Measurements from ENCODE around the gene UGT2B7.
A peak's percentile ranks its signal among the peaks of the same experiment; 100 is the strongest.

Gene UGT2B7

DNA sequence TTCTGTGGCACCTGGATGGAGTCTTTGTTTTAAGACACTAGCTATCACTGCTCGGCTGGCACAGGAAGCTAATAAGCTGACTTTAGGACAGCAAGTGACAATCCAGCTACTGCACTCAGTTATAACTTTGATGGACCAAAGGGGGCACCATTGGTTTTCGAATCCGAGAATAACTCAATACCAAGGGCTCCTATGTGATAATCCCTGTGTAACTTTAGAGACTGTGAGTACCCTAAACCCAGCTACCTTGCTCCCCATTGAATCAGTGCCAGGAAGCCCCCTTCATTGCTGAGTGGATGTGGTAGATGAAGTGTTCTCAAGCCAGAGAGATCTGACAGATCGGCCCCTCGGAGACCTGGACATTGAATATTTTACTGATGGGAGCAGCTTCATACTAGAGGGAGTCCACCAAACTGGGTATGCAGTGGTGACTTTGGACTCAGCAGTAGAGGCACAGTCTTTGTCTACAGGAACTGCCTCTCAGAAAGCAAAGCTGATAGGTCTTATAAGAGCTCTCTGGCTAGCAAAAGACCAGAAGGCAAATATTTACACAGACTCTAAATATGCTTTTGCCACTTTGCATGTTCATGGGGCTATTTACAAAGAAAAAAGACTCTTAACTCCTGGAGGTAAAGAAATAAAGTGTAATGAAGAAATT lies 35.5 kb upstream of the UGT2B7 start:
- in situ Hi-C loops (cut with HindIII; ENCODE audit: low pct_unique_long_range_greater_than_20kb, low sequenced_read_pairs) = no loop called here
- DNase-seq (ENCODE audit: low read depth in 1 of 2, low spot score in 1 of 2) = peak in 1 of 2 experiments; percentile 37
- no peak for TF ChIP-seq JUND (IDR thresholded peaks at IDR 0.05; ENCODE audit: low read depth)

DNA sequence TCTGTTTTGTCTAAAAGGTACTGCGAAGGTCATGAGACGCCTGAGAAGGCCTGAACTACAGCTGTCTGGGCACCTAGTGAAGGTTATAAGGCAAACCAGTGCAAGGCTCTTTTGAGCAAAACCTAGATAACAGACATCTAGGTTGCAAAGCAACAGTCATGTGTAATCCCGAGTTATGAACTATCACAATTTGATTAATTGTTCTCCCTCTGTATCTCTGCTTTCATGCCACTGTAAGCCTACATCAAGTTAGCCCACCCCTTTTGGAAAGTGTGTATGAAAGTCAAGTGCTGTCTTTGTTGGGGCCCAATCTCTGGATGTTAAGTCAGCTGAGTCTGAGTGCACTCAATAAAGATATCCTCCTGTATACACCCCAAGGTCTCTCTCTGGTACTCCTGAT lies 31.9 kb upstream of the UGT2B7 start:
- in situ Hi-C loops (cut with HindIII; ENCODE audit: low pct_unique_long_range_greater_than_20kb, low sequenced_read_pairs) = no loop called here

DNA sequence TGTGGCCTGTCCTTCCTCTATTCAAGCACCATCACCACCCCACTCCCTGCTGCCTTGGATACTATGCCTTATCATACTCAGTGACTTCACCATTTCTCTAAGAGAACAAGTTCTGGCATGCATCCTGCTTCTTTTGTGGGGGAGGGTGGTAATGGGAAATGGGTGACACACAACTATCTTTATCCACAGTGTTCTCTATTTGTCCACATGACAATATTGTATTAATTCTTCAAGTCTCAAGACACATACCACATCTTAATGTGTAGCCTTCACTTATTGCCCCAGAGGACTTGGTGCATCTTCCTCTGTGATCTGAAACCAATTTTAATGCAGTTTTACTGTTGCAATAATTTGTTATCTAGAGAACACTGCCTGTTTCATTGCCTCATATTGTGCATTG lies 29.3 kb upstream of the UGT2B7 start:
- in situ Hi-C loops (cut with HindIII; ENCODE audit: low pct_unique_long_range_greater_than_20kb, low sequenced_read_pairs) = no loop called here

More for the DNA sequence above, 31.9 kb upstream of the UGT2B7 start:
- TF ChIP-seq JUND (IDR thresholded peaks at IDR 0.05; ENCODE audit: low read depth) = no peak
- DNase-seq (ENCODE audit: low read depth in 1 of 2, low spot score in 1 of 2) = no peak

DNA sequence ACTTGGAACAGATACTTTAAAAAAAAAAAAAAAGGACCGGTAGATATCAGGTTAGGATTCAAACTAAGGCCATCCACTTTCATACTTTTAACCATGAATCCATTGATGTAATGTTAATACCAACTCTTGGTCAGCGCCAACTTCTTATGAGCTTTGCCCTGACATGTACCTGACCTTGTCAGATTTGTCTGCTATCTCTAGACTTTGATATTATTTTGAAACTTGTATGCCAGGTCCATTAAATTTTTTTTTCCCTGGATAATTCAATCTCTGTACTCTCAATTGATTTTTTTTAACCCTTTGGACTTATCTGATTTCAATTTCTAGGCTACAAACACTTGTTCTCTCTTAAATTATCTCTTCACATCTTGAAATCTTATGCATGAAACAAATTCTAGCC lies 27.2 kb upstream of the UGT2B7 start:
- in situ Hi-C loops (cut with HindIII; ENCODE audit: low pct_unique_long_range_greater_than_20kb, low sequenced_read_pairs) = no loop called here
- no peak for DNase-seq (ENCODE audit: low read depth in 1 of 2, low spot score in 1 of 2)
- TF ChIP-seq JUND (IDR thresholded peaks at IDR 0.05; ENCODE audit: low read depth) = no peak

More for the DNA sequence above, 29.3 kb upstream of the UGT2B7 start:
- no peak for TF ChIP-seq JUND (IDR thresholded peaks at IDR 0.05; ENCODE audit: low read depth)
- DNase-seq (ENCODE audit: low read depth in 1 of 2, low spot score in 1 of 2) = no peak

DNA sequence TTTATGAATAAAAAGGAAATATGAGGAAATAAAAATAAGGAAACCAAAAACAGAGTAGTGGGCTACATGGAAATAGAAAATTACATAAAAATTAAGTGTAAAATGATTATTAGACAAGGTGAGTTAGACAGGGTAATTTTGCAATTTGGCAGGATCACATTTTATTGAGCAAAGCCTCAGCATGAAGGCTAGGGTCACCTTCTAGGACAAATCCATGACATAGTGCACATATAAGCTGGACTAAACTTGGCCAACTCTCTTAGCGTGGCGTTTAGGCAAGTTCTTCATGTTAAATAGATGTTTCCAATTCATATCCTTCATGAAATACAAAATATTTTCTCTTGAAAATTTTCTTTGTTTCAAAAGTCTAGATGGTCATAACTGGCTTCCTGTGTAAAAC lies 25.7 kb upstream of the UGT2B7 start:
- DNase-seq (ENCODE audit: low read depth in 1 of 2, low spot score in 1 of 2) = no peak
- TF ChIP-seq JUND (IDR thresholded peaks at IDR 0.05; ENCODE audit: low read depth) = no peak
- in situ Hi-C loops (cut with HindIII; ENCODE audit: low pct_unique_long_range_greater_than_20kb, low sequenced_read_pairs) = no loop called here

DNA sequence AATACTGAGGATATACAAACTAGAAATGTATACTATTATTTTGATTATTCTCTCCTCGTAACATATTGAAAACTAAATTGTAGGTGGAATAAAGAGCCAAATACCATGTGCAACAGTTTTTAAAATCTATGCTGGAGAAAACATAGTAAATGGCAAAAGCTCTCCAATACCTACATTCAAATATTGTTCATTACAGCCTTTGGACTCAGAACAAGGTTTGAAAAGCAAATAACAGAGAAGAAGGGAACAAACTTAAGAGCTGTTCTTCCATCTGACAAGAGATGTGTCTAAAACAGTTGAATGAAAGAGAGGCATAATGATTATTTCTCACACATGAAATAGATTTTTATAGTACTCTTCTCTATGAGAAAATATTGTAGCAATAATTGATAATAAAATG lies 25.0 kb upstream of the UGT2B7 start:
- DNase-seq (ENCODE audit: low read depth in 1 of 2, low spot score in 1 of 2) = no peak
- in situ Hi-C loops (cut with HindIII; ENCODE audit: low pct_unique_long_range_greater_than_20kb, low sequenced_read_pairs) = no loop called here
- no peak for TF ChIP-seq JUND (IDR thresholded peaks at IDR 0.05; ENCODE audit: low read depth)

DNA sequence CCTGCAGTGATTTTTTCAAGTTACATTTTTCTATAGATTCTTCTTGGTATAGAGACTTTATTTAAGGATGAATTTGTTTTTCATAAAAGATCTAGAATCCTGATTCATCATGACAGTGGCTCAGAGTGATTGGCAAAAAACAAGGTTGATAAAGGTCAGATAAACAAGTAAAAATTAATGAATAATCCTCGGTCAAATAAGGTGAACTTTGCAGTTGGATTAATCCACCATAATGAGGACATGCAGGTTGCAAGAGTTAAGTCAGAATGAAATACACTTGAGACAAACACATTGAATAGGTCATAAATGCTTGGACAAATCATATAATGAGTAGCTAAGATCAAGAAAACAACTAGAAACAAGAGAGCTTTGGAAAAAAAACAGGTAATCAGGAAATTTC lies 22.9 kb upstream of the UGT2B7 start:
- no peak for DNase-seq (ENCODE audit: low read depth in 1 of 2, low spot score in 1 of 2)
- in situ Hi-C loops (cut with HindIII; ENCODE audit: low pct_unique_long_range_greater_than_20kb, low sequenced_read_pairs) = no loop called here
- TF ChIP-seq JUND (IDR thresholded peaks at IDR 0.05; ENCODE audit: low read depth) = no peak

DNA sequence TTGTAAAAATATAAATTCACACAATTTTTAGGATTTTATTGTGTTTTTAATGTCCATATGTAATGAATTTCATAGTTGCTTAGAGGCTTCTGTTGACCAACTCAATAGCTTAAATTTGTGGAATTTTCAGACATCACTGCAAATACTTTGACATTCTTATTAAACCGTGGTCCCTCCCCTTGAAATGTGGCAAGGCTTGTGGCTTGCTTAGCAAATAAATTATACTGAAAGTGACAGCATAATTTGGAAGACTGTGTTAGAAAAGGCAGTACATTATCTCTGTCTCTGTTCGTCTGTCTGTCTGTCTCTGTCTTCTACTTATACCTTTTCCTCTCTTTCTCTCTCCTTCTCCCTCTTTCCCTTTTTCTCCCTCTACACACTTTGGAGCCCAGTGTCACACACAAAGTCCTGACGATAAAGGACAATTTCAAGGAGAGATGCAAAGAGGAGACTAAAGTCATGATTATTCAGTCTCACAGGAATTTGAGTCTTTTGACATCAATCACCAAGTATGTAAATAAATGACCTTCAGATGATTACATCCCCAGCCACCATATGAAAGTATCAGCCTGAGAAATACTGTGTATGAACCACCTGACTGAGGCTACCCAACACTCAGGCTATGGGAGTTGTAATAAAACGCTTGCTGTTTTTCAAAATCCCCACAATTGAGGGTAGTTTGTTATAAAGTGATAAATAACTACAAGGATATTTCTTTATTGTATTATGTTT lies 21.0 kb upstream of the UGT2B7 start:
- DNase-seq (ENCODE audit: low read depth in 1 of 2, low spot score in 1 of 2) = no peak
- in situ Hi-C loops (cut with HindIII; ENCODE audit: low pct_unique_long_range_greater_than_20kb, low sequenced_read_pairs) = no loop called here
- TF ChIP-seq JUND (IDR thresholded peaks at IDR 0.05; ENCODE audit: low read depth) = no peak

DNA sequence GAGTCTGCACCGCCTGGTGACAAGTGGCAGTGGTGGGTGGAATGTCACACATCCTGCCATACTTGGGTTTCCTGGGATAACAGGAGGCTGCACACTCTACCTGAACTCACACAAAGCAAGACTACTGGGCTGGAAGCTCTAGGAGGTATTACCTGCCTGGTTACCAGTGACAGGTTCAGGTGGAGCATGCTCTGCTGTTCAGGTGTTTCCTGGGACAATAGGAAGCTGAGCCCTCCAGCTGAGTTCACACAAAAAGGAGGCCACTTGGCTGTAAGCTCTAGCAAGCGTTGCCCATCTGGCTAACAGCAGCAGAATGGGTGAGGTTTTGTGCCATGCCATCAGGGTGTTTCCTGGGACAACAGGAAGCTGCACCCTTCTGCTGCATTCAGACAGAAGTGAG lies 17.4 kb upstream of the UGT2B7 start:
- no peak for TF ChIP-seq JUND (IDR thresholded peaks at IDR 0.05; ENCODE audit: low read depth)
- in situ Hi-C loops (cut with HindIII; ENCODE audit: low pct_unique_long_range_greater_than_20kb, low sequenced_read_pairs) = no loop called here
- DNase-seq (ENCODE audit: low read depth in 1 of 2, low spot score in 1 of 2) = no peak

DNA sequence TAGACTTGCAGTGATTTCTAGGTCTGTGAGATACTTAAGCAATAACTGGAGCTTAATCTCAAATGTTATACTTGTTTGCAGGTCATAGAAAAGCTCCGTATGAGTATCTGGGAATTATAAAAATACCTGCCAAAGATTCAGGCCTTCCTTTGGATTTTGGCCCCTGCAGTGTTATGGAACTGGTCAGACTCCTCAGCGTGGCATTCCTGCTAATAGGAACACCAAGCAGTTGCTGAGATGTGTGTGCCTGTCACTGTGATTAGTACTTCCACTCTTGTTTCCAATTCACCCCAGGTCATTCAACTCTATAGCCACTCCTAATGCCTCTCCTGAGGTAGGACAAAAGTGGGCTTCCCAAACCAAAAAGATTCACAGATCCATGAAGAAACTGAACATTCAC lies 7.8 kb upstream of the UGT2B7 start:
- TF ChIP-seq JUND (IDR thresholded peaks at IDR 0.05; ENCODE audit: low read depth) = no peak
- in situ Hi-C loops (cut with HindIII; ENCODE audit: low pct_unique_long_range_greater_than_20kb, low sequenced_read_pairs) = no loop called here
- DNase-seq (ENCODE audit: low read depth in 1 of 2, low spot score in 1 of 2) = no peak

DNA sequence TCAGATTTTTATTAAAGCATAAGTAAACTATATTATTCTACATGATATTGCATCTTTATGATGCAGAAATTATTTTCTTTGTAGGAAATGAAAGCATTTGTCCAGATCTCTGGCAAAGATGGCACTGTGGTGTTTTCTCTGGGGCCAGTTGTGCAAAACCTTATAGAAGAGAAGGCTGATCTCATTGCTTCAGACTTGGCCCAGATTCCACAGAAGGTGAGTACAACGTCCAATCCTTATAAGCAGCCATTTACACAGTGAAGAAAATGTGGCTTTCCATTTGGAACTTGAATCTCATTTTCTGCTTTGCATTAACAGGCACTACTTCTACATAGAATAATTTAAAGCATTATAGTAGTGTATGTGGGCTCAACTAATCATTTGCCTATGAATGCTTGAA lies 6.9 kb upstream of the UGT2B7 start:
- no peak for TF ChIP-seq JUND (IDR thresholded peaks at IDR 0.05; ENCODE audit: low read depth)
- DNase-seq (ENCODE audit: low read depth in 1 of 2, low spot score in 1 of 2) = no peak
- in situ Hi-C loops (cut with HindIII; ENCODE audit: low pct_unique_long_range_greater_than_20kb, low sequenced_read_pairs) = no loop called here

DNA sequence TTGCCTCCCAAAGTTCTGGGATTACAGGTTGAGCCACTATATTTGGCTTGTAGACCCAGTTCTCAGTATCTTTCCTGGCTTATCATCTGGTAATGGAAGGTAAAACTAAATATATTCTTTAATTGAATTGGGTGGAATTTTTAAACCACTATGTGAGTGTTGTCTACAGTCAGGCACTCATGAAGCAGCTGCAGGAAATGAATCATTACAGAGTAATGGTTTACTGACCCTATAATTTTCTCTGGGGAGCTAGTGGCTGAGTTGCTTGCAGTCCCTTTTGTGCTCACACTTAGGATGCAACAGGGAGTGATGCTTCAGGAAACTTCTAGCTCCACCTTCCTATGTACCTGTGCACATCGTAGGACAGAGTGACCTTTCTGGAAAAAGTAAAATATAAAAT lies 4.1 kb upstream of the UGT2B7 start:
- TF ChIP-seq JUND (IDR thresholded peaks at IDR 0.05; ENCODE audit: low read depth) = no peak
- no peak for DNase-seq (ENCODE audit: low read depth in 1 of 2, low spot score in 1 of 2)
- in situ Hi-C loops (cut with HindIII; ENCODE audit: low pct_unique_long_range_greater_than_20kb, low sequenced_read_pairs) = no loop called here

DNA sequence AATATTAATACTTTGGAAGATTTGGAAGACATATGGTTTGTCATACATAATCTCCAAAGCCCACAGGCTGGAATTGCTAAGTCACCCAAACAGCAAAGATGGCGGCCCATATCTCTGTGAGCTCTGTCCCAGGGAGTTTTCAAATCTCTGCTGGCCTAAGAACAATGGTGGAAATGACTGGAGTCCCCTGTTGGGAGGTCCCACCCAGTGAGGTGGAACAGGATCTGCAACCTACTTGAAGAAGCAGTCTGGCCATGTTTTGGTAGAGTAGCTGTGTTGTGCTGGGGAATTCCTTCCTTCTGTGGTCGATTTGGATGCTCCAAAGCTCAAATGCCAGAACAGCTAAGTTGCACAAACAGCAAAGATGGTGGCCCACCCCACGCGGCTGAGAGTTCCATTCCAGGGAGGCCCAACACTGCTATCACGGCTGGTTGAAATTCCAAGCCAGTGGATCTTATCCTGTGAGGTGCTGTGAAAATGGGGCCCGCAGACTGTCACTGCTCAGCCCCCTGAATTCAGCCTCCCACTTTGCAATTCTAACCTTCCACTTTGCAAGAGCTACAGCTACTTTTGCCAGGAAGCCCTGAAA lies 3.2 kb upstream of the UGT2B7 start:
- no peak for TF ChIP-seq JUND (IDR thresholded peaks at IDR 0.05; ENCODE audit: low read depth)
- no peak for DNase-seq (ENCODE audit: low read depth in 1 of 2, low spot score in 1 of 2)
- in situ Hi-C loops (cut with HindIII; ENCODE audit: low pct_unique_long_range_greater_than_20kb, low sequenced_read_pairs) = no loop called here

All from T47D (cell line).